MCF 10A (cell line): ENCODE results near the gene MAP3K3. TPM values are rescaled to one million over a fixed set of nuclear protein-coding genes. Genes with fewer than 3 reads are reported as not detected.
"Not testable (repeated sequence)": the region's sequence is repeated elsewhere in the genome, so short reads cannot be mapped to it uniquely, and the experiment has no call there.

Experiments used
- BruUV-seq: library from RNA; stranded (reverse); fragments of 400-500 nt; replicated peaks from 2 replicates; lab custom pipeline; 2021; lab: Mats Ljungman, UMichigan
- CTCF ChIA-PET: fragments of 300-600 bp; sonication (Branson Sonifier 250); formaldehyde crosslinking; extraction: SDS; loops from one replicate; lab custom pipeline; 2021; ENCODE audit warnings: antibody characterized with exemption, inconsistent platforms; lab: Yijun Ruan, JAX
- POLR2A ChIA-PET: fragments of 300-600, 350-650 bp; sonication (Branson Sonifier 250); formaldehyde crosslinking; extraction: SDS; loops from one replicate; lab custom pipeline; 2020; ENCODE audit warnings: antibody characterized with exemption, inconsistent platforms; lab: Yijun Ruan, JAX
- DNase-seq: peaks from one replicate; pipeline ENCODE4 v3.0.0-alpha.2; 2018; ENCODE audit not compliant: unreplicated experiment
- H3K27ac Mint-ChIP-seq: one replicate; pipeline ENCODE4 v1.8.0; 2022; ENCODE audit warnings: mild to moderate bottlenecking, low read depth, mixed read lengths; ENCODE audit not compliant: unreplicated experiment
- H3K27me3 Mint-ChIP-seq: one replicate; pipeline ENCODE4 v1.8.0; 2022; ENCODE audit warnings: mixed read lengths; ENCODE audit not compliant: insufficient read depth, unreplicated experiment
- H3K36me3 Mint-ChIP-seq: one replicate; pipeline ENCODE4 v1.8.0; 2022; ENCODE audit warnings: mild to moderate bottlenecking, moderate library complexity, mixed read lengths; ENCODE audit not compliant: insufficient read depth, unreplicated experiment
- H3K4me1 Mint-ChIP-seq: one replicate; pipeline ENCODE4 v1.8.0; 2022; ENCODE audit warnings: mixed read lengths; ENCODE audit not compliant: insufficient read depth, unreplicated experiment
- H3K4me3 Mint-ChIP-seq: one replicate; pipeline ENCODE4 v1.8.0; 2022; ENCODE audit warnings: mild to moderate bottlenecking, moderate library complexity, mixed read lengths; ENCODE audit not compliant: unreplicated experiment
- H3K9me3 Mint-ChIP-seq: one replicate; pipeline ENCODE4 v1.8.0; 2022; ENCODE audit warnings: mixed read lengths; ENCODE audit not compliant: unreplicated experiment
- intact Hi-C: fragments of 100-400 bp; cut with micrococcal nuclease; formaldehyde crosslinking; loops from 2 replicates; pipeline ENCODE4 v1.14.1; 2022
- total RNA-seq: library from RNA; stranded (reverse); gene quantifications from 2 replicates; pipeline ENCODE4 v1.2.3, GENCODE V29; 2022
- TF ChIP-seq, protein P1 (sequence below): fragments of 200-600 bp; IDR thresholded peaks from one replicate; pipeline ENCODE4 v1.8.0; 2022; ENCODE audit warnings: antibody characterized with exemption, mild to moderate bottlenecking; ENCODE audit not compliant: unreplicated experiment

The MAP3K3 gene
- total RNA-seq, 1 experiment from 2014 or later, result 12.8 TPM

GRCh38 chr17:63718988-63719387 is 96.8 kb downstream of the MAP3K3 start:
- ChIA-PET POLR2A (interaction anchor here (0.6 to 1.1 kb wide), 2 partner anchors 14 to 23 kb away, joined by 3 read pairs; no protein-coding TSS in a partner anchor), CTCF (no interaction called here)
- H3K9me3 Mint-ChIP-seq, result no peaks in the 10 kb centered on the region

GRCh38 chr17:63720194-63720593 is 98.0 kb downstream of the MAP3K3 start:
- POLR2A ChIA-PET, result interaction anchor here (1.1 kb wide), 1 partner anchor 22 kb away, joined by 3 read pairs; no protein-coding TSS in a partner anchor
- not testable (repeated sequence) for H3K9me3 Mint-ChIP-seq, H3K27me3 Mint-ChIP-seq

More at GRCh38 chr17:63718988-63719387, 96.8 kb downstream of the MAP3K3 start:
- no TSS peak for BruUV-seq
- Mint-ChIP-seq H3K27me3 (no peaks in the 10 kb centered on the region), H3K4me3 (no peak overlapping the region), H3K27ac (no peak overlapping the region), H3K4me1 (no peaks in the 10 kb centered on the region), H3K36me3 (peaks cover 31% of the 10 kb centered on the region)
- intact Hi-C loops, result no loop called here
- no peak for DNase-seq
- TF ChIP-seq, protein P1, sequence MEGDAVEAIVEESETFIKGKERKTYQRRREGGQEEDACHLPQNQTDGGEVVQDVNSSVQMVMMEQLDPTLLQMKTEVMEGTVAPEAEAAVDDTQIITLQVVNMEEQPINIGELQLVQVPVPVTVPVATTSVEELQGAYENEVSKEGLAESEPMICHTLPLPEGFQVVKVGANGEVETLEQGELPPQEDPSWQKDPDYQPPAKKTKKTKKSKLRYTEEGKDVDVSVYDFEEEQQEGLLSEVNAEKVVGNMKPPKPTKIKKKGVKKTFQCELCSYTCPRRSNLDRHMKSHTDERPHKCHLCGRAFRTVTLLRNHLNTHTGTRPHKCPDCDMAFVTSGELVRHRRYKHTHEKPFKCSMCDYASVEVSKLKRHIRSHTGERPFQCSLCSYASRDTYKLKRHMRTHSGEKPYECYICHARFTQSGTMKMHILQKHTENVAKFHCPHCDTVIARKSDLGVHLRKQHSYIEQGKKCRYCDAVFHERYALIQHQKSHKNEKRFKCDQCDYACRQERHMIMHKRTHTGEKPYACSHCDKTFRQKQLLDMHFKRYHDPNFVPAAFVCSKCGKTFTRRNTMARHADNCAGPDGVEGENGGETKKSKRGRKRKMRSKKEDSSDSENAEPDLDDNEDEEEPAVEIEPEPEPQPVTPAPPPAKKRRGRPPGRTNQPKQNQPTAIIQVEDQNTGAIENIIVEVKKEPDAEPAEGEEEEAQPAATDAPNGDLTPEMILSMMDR, result no peak

DNA sequence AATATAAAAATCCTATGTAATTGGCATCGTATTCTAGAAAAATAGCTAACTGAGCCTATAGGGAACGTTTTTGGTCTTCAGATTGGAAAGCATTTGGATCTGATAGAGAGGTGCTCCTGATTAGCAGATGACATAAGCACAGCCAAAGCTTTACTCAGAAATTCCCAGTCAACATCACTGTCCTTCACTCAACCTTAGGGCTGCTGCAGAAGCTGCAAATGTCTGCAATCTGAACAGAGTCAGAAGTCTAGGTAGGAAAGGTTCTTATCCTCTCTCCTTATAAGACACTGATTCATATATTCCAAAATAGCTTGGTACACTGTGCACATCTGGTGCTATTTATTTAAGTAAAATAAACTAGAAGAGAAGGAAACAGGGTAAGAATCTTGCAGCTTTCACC is 100.2 kb downstream of the MAP3K3 start:
- no TSS peak for BruUV-seq
- H3K9me3 Mint-ChIP-seq, result no peaks in the 10 kb centered on the region
- no peak overlapping the region for H3K27ac Mint-ChIP-seq
- ChIA-PET CTCF (interaction anchor here (0.6 kb wide), 2 partner anchors 352 to 1170 kb away, joined by 3 read pairs; no protein-coding TSS in a partner anchor), POLR2A (interaction anchor here (0.6 to 1.4 kb wide), 3 partner anchors 9 to 20 kb away, joined by 3 read pairs; no protein-coding TSS in a partner anchor)
- no peak overlapping the region for H3K4me3 Mint-ChIP-seq
- H3K36me3 Mint-ChIP-seq, result peaks cover 36% of the 10 kb centered on the region
- no peaks in the 10 kb centered on the region for H3K4me1 Mint-ChIP-seq
- intact Hi-C loops, result no loop called here
- no peak for DNase-seq
- TF ChIP-seq, protein P1, result no peak
- no peaks in the 10 kb centered on the region for H3K27me3 Mint-ChIP-seq

More at GRCh38 chr17:63720194-63720593, 98.0 kb downstream of the MAP3K3 start:
- DNase-seq, CTCF ChIA-PET, BruUV-seq, H3K27ac Mint-ChIP-seq, H3K4me1 Mint-ChIP-seq, intact Hi-C loops, H3K4me3 Mint-ChIP-seq: not testable (repeated sequence)
- H3K36me3 Mint-ChIP-seq, result peaks cover 30% of the 10 kb centered on the region

DNA sequence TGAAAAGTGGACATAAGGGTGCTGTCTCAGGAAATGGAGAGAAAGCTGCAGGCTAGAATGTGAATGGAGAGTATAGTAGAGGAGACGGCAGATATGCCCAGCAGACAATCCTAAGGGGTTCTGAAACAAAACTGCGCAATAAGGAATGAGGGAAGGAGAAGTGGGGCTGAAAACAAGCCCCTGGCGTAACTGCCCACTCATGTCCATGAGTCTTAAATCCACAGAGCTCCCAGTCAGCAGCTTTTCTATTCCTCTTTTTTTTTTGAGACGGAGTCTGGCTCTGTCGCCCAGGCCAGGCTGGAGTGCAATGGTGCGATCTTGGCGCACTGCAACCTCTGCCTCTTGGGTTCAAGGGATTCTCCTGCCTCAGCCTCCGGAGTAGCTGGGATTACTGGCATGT is 113.5 kb downstream of the MAP3K3 start:
- Mint-ChIP-seq H3K27me3 (no peaks in the 10 kb centered on the region), H3K9me3 (no peaks in the 10 kb centered on the region), H3K27ac (no peak overlapping the region), H3K4me3 (no peak overlapping the region), H3K36me3 (peaks cover 13% of the 10 kb centered on the region), H3K4me1 (no peaks in the 10 kb centered on the region)
- POLR2A ChIA-PET, result interaction anchor here (0.7 kb wide), 2 partner anchors 114 to 1109 kb away, joined by 3 read pairs; partner anchors contain the start of gene MAP3K3
- intact Hi-C loops, result no loop called here
- CTCF ChIA-PET, result no interaction called here
- DNase-seq, result no peak
- TF ChIP-seq, protein P1, result no peak
- BruUV-seq, result no TSS peak
